BLaER1 (cell line): ENCODE results near the gene AEN.
A peak's percentile ranks its signal among the peaks of the same experiment; 100 is the strongest.

Experiments
- H3K27ac ChIP-seq: shearing (Covaris generic); formaldehyde crosslinking; 2 replicates; pipeline ENCODE4 v1.8.1; 2022
- H3K27me3 ChIP-seq: shearing (Covaris generic); formaldehyde crosslinking; 2 replicates; pipeline ENCODE4 v1.8.1; 2022
- H3K36me3 ChIP-seq: shearing (Covaris generic); formaldehyde crosslinking; 2 replicates; pipeline ENCODE4 v1.8.1; 2022
- H3K4me1 ChIP-seq: shearing (Covaris generic); formaldehyde crosslinking; 2 replicates; pipeline ENCODE4 v1.8.1; 2022
- H3K4me2 ChIP-seq: shearing (Covaris generic); formaldehyde crosslinking; 2 replicates; pipeline ENCODE4 v1.8.1; 2022
- H3K4me3 ChIP-seq: shearing (Covaris generic); formaldehyde crosslinking; 2 replicates; pipeline ENCODE4 v1.8.1; 2022
- H3K9ac ChIP-seq: shearing (Covaris generic); formaldehyde crosslinking; 2 replicates; pipeline ENCODE4 v1.8.1; 2022
- H3K9me3 ChIP-seq: shearing (Covaris generic); formaldehyde crosslinking; 2 replicates; pipeline ENCODE4 v1.8.1; 2022
- H4K20me1 ChIP-seq: shearing (Covaris generic); formaldehyde crosslinking; 2 replicates; pipeline ENCODE4 v1.8.1; 2022
- Cebpa-rat ChIP-seq: shearing (Covaris generic); IDR thresholded peaks from 2 replicates; pipeline ENCODE4 v1.8.1; 2022

The AEN gene

GRCh38 chr15:88620995-88621772 is at the start of gene AEN:
TSS of gene AEN (plus strand) at chr15:88621340. CDS start at chr15:88626210, 4,870 bp downstream.
- Histone ChIP-seq H3K27me3 (no peaks in the 10 kb centered on the region), H3K4me1 (peaks cover 39% of the 10 kb centered on the region), H3K9me3 (no peaks in the 10 kb centered on the region), H3K4me2 (peak within 1 kb of the TSS; percentile 88), H3K27ac (peak within 1 kb of the TSS; percentile 99), H3K9ac (peak within 1 kb of the TSS; percentile 99), H3K4me3 (peak within 1 kb of the TSS; percentile 98), H3K36me3 (peaks cover 3% of the 10 kb centered on the region), H4K20me1 (peaks cover 44% of the 10 kb centered on the region)
- no peak for TF ChIP-seq Cebpa-rat

GRCh38 chr15:88571852-88572259 is 49.3 kb upstream of the AEN start:
- H3K4me3 ChIP-seq: no peak overlapping the region
- H3K27ac ChIP-seq: no peak overlapping the region
- no peak for TF ChIP-seq Cebpa-rat

GRCh38 chr15:88574077-88574476 is 47.1 kb upstream of the AEN start:
- Histone ChIP-seq H3K36me3 (no peaks in the 10 kb centered on the region), H3K4me2 (no peak overlapping the region), H4K20me1 (no peaks in the 10 kb centered on the region), H3K9ac (no peak overlapping the region), H3K27ac (no peak overlapping the region), H3K9me3 (no peaks in the 10 kb centered on the region), H3K27me3 (no peaks in the 10 kb centered on the region), H3K4me1 (no peaks in the 10 kb centered on the region), H3K4me3 (no peak overlapping the region)
- no peak for TF ChIP-seq Cebpa-rat

More at GRCh38 chr15:88571852-88572259, 49.3 kb upstream of the AEN start:
- H3K27me3 ChIP-seq: no peaks in the 10 kb centered on the region
- H3K4me2 ChIP-seq: no peak overlapping the region
- H3K4me1 ChIP-seq: no peaks in the 10 kb centered on the region
- no peak overlapping the region for H3K9ac ChIP-seq
- H4K20me1 ChIP-seq: no peaks in the 10 kb centered on the region
- H3K9me3 ChIP-seq: no peaks in the 10 kb centered on the region
- no peaks in the 10 kb centered on the region for H3K36me3 ChIP-seq

- H3K27me3 ChIP-seq: no peaks in the 10 kb centered on the region
- H3K4me2 ChIP-seq: no peak overlapping the region
- no peaks in the 10 kb centered on the region for H3K36me3 ChIP-seq
- no peak overlapping the region for H3K27ac ChIP-seq
- no peaks in the 10 kb centered on the region for H4K20me1 ChIP-seq
- no peak overlapping the region for H3K9ac ChIP-seq
- H3K9me3 ChIP-seq: no peaks in the 10 kb centered on the region
- no peak for TF ChIP-seq Cebpa-rat
- no peak overlapping the region for H3K4me3 ChIP-seq
- no peaks in the 10 kb centered on the region for H3K4me1 ChIP-seq
These were observed 46.5 kb upstream of the AEN start for GRCh38 chr15:88574655-88575054.

GRCh38 chr15:88579322-88579721 is 41.8 kb upstream of the AEN start:
- H3K36me3 ChIP-seq: no peaks in the 10 kb centered on the region
- TF ChIP-seq Cebpa-rat: no peak

GRCh38 chr15:88580532-88580931 is 40.6 kb upstream of the AEN start:
- 0 out of 2 replicates have a peak, but pooled peaks cover 4% of the 10 kb centered on the region for H3K9me3 ChIP-seq
- no peaks in the 10 kb centered on the region for H3K27me3 ChIP-seq
- H3K27ac ChIP-seq: no peak overlapping the region
- H3K4me2 ChIP-seq: no peak overlapping the region
- H3K4me3 ChIP-seq: no peak overlapping the region
- no peaks in the 10 kb centered on the region for H4K20me1 ChIP-seq
- H3K4me1 ChIP-seq: no peaks in the 10 kb centered on the region
- no peaks in the 10 kb centered on the region for H3K36me3 ChIP-seq
- no peak for TF ChIP-seq Cebpa-rat
- H3K9ac ChIP-seq: no peak overlapping the region

More at GRCh38 chr15:88579322-88579721, 41.8 kb upstream of the AEN start:
- H4K20me1 ChIP-seq: no peaks in the 10 kb centered on the region
- H3K9ac ChIP-seq: no peak overlapping the region
- no peak overlapping the region for H3K27ac ChIP-seq
- no peaks in the 10 kb centered on the region for H3K4me1 ChIP-seq
- no peak overlapping the region for H3K4me2 ChIP-seq
- no peak overlapping the region for H3K4me3 ChIP-seq
- H3K27me3 ChIP-seq: no peaks in the 10 kb centered on the region
- 0 out of 2 replicates have a peak, but pooled peaks cover 4% of the 10 kb centered on the region for H3K9me3 ChIP-seq

GRCh38 chr15:88586401-88587162 is 34.6 kb upstream of the AEN start:
- no peaks in the 10 kb centered on the region for H3K36me3 ChIP-seq
- no peak overlapping the region for H3K27ac ChIP-seq
- no peak for TF ChIP-seq Cebpa-rat
- H3K9me3 ChIP-seq: 0 out of 2 replicates have a peak, but pooled peaks cover 4% of the 10 kb centered on the region
- no peak overlapping the region for H3K4me2 ChIP-seq
- H4K20me1 ChIP-seq: no peaks in the 10 kb centered on the region
- H3K4me3 ChIP-seq: no peak overlapping the region
- H3K4me1 ChIP-seq: no peaks in the 10 kb centered on the region
- H3K9ac ChIP-seq: no peak overlapping the region
- H3K27me3 ChIP-seq: no peaks in the 10 kb centered on the region

- H3K27me3 ChIP-seq: no peaks in the 10 kb centered on the region
- no peak overlapping the region for H3K27ac ChIP-seq
- H4K20me1 ChIP-seq: no peaks in the 10 kb centered on the region
- H3K9ac ChIP-seq: no peak overlapping the region
- no peaks in the 10 kb centered on the region for H3K4me1 ChIP-seq
- H3K36me3 ChIP-seq: no peaks in the 10 kb centered on the region
- no peak overlapping the region for H3K4me3 ChIP-seq
- TF ChIP-seq Cebpa-rat: no peak
- H3K9me3 ChIP-seq: no peaks in the 10 kb centered on the region
- H3K4me2 ChIP-seq: no peak overlapping the region
These were observed 30.4 kb upstream of the AEN start for GRCh38 chr15:88590759-88591158.

GRCh38 chr15:88591384-88591783 is 29.8 kb upstream of the AEN start:
- no peak for TF ChIP-seq Cebpa-rat
- Histone ChIP-seq H4K20me1 (no peaks in the 10 kb centered on the region), H3K4me1 (no peaks in the 10 kb centered on the region), H3K4me2 (no peak overlapping the region), H3K9me3 (no peaks in the 10 kb centered on the region), H3K9ac (no peak overlapping the region), H3K36me3 (no peaks in the 10 kb centered on the region), H3K4me3 (no peak overlapping the region), H3K27me3 (no peaks in the 10 kb centered on the region), H3K27ac (no peak overlapping the region)

- H3K9ac ChIP-seq: no peak overlapping the region
- no peak overlapping the region for H3K4me2 ChIP-seq
These were observed 17.3 kb upstream of the AEN start for GRCh38 chr15:88603885-88604284.

More at GRCh38 chr15:88603885-88604284, 17.3 kb upstream of the AEN start:
- Histone ChIP-seq H3K4me1 (no peaks in the 10 kb centered on the region), H4K20me1 (no peaks in the 10 kb centered on the region), H3K4me3 (no peak overlapping the region), H3K27ac (no peak overlapping the region), H3K36me3 (no peaks in the 10 kb centered on the region), H3K27me3 (peaks cover 37% of the 10 kb centered on the region), H3K9me3 (peaks cover 18% of the 10 kb centered on the region)
- TF ChIP-seq Cebpa-rat: no peak
